HG03342 (cell line): ENCODE results near the gene SPINT4.
"Not testable (repeated sequence)": the region's sequence is repeated elsewhere in the genome, so short reads cannot be mapped to it uniquely, and the experiment has no call there.

Source experiments
- ATAC-seq: cut with Tn5 transposase; IDR thresholded peaks from one replicate; pipeline ENCODE4 v1.9.1; 2021; ENCODE audit warnings: mild to moderate bottlenecking, moderate library complexity; ENCODE audit not compliant: unreplicated experiment

Gene SPINT4

DNA sequence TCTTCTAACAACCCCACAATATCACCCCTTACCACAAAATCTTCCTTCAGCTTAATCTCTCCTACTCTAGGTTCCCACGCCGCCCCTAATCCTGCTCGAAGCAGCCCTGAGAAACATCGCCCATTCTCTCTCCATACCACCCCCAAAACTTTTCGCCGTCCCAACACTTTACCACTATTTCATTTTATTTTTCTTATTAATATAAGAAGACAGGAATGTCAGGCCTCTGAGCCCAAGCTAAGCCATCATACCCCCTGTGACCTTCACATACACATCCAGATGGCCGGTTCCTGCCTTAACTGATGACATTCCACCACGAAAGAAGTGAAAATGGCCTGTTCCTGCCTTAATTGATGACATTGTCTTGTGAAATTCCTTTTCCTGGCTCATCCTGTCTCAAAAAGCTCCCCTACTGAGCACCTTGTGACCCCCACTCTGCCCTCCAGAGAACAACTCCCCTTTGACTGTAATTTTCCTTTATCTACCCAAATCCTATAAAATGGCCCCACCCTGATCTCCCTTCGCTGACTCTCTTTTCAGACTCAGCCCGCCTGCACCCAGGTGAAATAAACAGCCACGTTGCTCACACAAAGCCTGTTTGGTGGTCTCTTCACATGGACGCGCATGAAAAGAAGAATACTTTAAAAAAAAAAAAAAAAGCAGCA, 42.6 kb downstream of the SPINT4 start:
- not testable (repeated sequence) for ATAC-seq

DNA sequence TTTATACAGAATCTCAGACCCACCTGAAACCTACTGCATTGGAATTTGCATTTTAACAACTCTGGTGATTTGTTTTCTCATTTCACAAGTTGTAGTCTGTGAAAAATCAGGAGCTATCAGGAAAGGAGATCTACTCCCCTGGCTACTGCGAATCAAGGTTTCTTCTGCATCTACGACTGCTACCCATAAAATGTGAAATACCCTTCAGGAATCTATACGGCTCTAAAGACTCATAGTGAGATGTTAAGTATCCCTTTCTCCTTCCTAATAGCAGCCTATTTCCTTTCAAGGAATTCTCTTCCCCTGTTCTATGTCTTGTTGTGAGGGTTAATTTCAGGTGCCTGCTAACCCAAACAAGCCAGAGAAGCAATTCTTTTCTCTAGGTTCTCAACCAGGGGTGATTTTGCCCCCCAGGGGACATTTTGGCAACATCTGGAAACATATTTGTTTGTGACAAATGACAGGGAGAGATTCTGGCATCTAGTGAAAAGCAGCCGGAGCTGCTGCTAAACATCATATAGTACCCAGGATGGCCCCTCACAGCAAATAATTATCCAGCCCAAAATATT, 43.2 kb downstream of the SPINT4 start:
- ATAC-seq, result no peak

DNA sequence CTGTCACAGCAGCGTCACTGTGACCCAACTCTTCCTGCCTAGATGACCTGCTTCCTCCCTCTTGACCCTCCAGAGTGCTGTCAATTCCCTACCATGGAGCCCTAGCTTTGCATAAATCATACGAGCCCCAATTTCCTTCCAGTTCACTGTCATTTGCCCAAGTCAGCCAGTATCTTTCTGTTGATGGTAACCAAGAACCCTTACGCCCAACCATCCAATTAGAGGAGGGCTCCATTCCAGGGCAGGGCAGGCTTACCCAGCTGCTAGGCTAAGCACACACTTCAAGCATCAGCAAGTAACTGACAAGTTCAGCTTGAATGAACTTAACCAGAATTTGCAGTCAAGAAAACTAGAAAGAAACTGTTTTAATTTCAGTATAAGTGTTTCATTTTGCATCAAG, 43.8 kb downstream of the SPINT4 start:
- ATAC-seq, result no peak

DNA sequence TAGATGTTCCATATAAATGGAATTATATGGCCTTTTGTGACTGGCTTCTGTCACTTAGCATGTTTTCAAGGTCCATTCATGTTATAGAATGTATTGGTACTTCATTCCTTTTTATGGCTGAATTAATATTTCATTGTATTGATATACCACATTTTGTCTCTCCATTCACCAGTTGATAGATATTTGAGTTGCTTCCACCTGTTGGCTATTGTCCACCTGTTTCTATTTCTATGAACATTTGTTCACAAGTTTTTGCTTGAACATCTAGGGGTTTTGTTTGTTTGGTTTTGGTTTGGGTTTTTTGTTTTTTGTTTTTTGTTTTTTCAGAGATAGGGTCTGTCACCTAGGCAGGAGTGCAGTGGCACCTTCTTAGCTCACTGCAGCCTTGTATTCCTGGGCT, 46.3 kb downstream of the SPINT4 start:
- ATAC-seq, result no peak

DNA sequence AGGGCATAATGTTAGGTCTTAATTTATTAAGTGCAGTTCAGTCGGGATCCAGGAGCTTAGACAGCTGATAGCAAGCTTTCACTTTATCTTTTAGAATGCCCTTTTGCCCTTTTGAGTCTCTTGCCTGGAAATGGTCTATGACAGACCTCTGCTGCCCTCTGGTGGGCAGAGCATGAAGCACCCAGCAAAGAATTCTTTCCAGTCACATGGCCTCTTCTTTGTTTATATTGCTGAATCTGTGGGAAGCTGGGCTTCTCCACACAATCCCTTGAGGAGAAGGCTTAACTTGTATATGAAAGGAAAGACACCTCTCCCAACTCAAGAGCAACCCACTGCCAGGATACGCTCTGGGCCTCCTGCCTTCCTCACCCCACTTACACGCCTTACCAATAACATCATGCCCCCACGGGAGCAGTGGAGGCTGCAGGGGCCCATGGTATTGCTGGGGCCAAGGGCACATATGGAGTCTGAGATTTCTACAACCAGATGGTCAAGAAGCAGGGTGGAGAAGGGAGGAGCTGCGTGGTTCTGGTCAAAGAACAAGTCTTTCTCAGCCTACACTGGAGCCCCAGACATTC, 49.1 kb downstream of the SPINT4 start:
- ATAC-seq, result no peak

DNA sequence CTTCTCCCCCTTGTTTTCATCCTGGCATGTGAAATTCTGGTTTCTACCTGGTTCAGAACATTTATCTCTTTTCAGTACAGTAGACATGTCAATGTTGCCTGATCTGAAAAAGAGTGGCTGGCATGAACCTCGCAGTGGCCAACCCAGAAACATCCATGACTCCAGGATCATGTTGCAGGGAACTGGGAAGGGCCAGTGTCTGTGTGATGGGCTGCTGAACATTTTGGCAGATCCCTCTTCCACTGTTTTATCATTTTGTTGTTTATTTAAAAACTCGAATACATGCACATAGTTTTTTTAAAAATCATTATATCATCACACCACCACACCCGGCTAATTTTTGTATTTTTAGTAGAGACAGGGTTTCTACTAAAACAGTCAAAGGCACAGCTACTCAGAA, 50.5 kb downstream of the SPINT4 start:
- no peak for ATAC-seq

DNA sequence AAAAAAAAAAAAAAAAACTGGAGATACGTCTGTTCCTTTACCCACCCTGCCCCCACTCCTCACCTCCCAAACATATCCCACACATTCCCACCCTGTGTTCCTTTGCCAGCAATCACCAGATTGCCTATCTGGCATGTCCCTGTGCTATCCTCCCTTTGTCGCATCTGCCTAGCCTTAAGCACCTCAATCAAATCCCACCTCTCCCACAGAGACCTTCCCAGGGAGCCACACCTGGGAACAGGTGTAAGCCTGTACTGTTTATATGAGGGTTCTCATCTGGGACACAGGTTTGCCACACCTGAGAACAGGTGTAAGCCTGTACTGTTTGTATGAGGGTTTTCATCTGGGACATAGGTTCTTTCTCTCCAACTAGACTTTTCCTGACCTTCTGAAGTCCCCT, 52.8 kb downstream of the SPINT4 start:
- no peak for ATAC-seq

DNA sequence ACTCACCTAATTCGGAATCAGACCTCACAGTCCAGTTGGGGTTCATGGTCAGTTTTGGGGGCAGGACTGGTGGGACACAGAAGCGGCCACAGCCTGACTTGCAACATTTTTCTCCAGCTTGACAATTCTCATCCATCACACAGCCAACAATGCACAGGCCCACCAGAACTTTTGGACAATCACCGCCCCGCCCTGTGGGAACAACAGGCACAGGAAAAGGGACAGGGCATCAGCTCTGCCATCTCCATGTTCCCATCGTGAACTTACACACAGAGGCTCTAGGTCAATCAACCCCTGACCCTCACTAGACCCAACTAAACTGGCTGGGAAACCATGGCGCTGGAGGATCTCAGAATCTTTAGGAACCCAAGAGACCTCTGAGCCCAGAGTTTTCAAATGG, 53.3 kb downstream of the SPINT4 start:
- no peak for ATAC-seq
